ENCODE results near the gene ERC2. TPM values are rescaled to one million over a fixed set of nuclear protein-coding genes. Genes with fewer than 3 reads are reported as not detected.

ERC2 gene
- total RNA-seq, 2 donors from 2014 or later: 0.21 TPM; not detected in 1

DNA sequence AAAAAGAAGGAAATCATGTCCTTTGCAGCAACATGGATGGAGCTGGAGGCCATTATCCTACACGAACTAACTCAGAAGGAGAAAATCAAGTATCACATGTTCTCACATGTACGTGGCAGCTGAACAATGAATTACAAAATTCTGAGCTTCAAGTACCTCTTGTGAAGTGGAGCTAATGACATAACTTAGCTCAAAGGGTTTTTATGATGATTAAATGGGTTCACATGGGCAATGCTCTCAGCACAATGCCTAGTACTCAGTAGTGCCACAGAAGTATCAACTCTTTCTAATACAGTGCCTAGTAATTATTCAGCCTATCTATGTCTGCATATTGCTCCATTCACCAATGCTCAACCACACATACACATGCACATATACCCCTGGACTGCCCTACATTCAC is 573.7 kb downstream of the ERC2 start:
- H3K4me3 Mint-ChIP-seq: no peak overlapping the region
- no peaks in the 10 kb centered on the region for H3K9me3 ChIP-seq (ENCODE audit: control insufficient read depth, low read length, poor library complexity, severe bottlenecking)
- H3K27ac Mint-ChIP-seq: no peak overlapping the region
- ATAC-seq: no peak
- peaks cover 5% of the 10 kb centered on the region for H3K27me3 Mint-ChIP-seq
- no peaks in the 10 kb centered on the region for H3K4me1 Mint-ChIP-seq
- no peak for DNase-seq
- no peaks in the 10 kb centered on the region for H3K36me3 Mint-ChIP-seq (ENCODE audit: low read depth)

GRCh38 chr3:55893045-55893664 is 575.1 kb downstream of the ERC2 start:
- H3K4me3 Mint-ChIP-seq: no peak overlapping the region
- no peak for DNase-seq

DNA sequence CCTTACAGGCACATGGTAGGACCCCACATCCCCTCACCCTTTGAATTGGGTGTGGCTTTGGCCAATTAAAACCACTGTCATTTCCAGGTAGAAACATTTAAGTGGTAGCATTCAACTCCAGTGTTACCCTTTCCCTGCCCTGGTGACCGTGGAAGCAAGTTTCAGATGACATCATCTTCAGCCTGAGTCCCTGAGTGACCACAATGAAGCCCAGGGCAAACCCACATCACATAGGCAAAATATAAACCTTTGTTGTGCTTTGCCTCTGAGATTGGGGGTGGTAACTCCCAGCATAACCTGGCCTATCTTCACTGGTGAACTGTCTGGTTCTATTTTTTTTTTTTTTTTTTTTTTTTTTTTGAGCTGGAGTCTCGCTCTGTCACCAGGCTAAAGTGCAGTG is 577.2 kb downstream of the ERC2 start:
- ATAC-seq (no peak), DNase-seq (no peak)
- Mint-ChIP-seq H3K27me3 (no peaks in the 10 kb centered on the region), H3K4me3 (no peak overlapping the region), H3K36me3 (ENCODE audit: low read depth) (no peaks in the 10 kb centered on the region), H3K4me1 (no peaks in the 10 kb centered on the region), H3K27ac (no peak overlapping the region)
- H3K9me3 ChIP-seq (ENCODE audit: control insufficient read depth, low read length, poor library complexity, severe bottlenecking): no peaks in the 10 kb centered on the region

More at GRCh38 chr3:55893045-55893664, 575.1 kb downstream of the ERC2 start:
- Mint-ChIP-seq H3K36me3 (ENCODE audit: low read depth) (no peaks in the 10 kb centered on the region), H3K4me1 (no peaks in the 10 kb centered on the region), H3K27me3 (peaks cover 5% of the 10 kb centered on the region), H3K27ac (no peak overlapping the region)
- H3K9me3 ChIP-seq (ENCODE audit: control insufficient read depth, low read length, poor library complexity, severe bottlenecking): no peaks in the 10 kb centered on the region
- no peak for ATAC-seq

DNA sequence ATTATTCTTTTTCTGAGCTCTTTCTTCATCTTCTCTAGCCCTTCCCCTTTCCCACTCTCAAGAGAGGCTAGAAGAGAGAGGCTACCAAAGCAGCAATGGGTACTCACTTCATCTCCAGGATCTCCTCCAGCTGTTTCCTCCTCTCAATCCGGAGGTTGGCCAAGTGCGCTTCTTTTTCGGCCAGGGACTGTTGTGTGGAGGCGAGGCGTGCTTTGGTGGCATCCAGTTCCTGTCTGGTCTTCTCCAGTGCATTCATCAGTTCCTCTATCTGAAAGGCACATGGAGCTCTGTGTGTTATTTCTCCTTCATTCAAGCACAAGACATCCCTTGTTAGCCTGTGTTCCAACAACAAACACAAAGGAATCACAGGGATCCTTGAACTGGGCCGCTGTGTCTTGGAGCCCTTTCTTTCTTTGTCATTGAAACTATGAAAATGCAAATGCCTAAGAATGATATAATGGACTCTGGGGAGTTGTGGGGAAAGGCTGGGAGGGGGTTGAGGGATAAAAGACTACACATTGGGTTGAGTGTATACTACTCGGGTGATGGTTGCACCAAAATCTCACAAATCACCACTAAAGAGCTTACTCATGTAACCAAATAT is 579.9 kb downstream of the ERC2 start:
- no peaks in the 10 kb centered on the region for H3K4me1 Mint-ChIP-seq
- no peak for ATAC-seq
- H3K27me3 Mint-ChIP-seq: no peaks in the 10 kb centered on the region
- no peak overlapping the region for H3K4me3 Mint-ChIP-seq
- no peak overlapping the region for H3K27ac Mint-ChIP-seq
- no peaks in the 10 kb centered on the region for H3K36me3 Mint-ChIP-seq (ENCODE audit: low read depth)
- no peaks in the 10 kb centered on the region for H3K9me3 ChIP-seq (ENCODE audit: control insufficient read depth, low read length, poor library complexity, severe bottlenecking)
- no peak for DNase-seq

DNA sequence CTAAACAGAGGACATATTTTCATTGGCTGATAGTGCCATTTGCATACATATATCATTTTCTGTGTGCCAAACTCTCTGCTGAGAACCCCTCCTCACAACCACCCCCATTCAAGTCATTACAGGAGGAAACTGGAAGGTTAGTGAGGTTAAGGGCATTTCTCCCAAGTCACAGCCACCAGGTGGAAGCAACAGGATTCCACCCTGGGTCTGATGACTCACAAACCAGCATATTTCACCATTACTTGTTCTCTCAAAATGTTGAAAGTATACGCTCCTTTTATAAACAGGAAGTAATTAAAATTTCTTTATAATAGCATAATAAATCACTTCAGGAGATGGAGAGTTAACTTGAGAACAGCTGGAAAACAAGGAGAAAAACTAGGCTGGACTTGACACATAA is 582.5 kb downstream of the ERC2 start:
- ATAC-seq: no peak
- Mint-ChIP-seq H3K4me1 (no peaks in the 10 kb centered on the region), H3K27me3 (no peaks in the 10 kb centered on the region), H3K4me3 (no peak overlapping the region), H3K27ac (no peak overlapping the region), H3K36me3 (ENCODE audit: low read depth) (no peaks in the 10 kb centered on the region)
- DNase-seq: no peak
- no peaks in the 10 kb centered on the region for H3K9me3 ChIP-seq (ENCODE audit: control insufficient read depth, low read length, poor library complexity, severe bottlenecking)

- no peak overlapping the region for H3K4me3 Mint-ChIP-seq
- H3K9me3 ChIP-seq (ENCODE audit: control insufficient read depth, low read length, poor library complexity, severe bottlenecking): no peaks in the 10 kb centered on the region
- no peaks in the 10 kb centered on the region for H3K36me3 Mint-ChIP-seq (ENCODE audit: low read depth)
- ATAC-seq: no peak
- DNase-seq: no peak
- H3K27me3 Mint-ChIP-seq: no peaks in the 10 kb centered on the region
- H3K4me1 Mint-ChIP-seq: no peaks in the 10 kb centered on the region
- H3K27ac Mint-ChIP-seq: no peak overlapping the region
These were observed 583.6 kb downstream of the ERC2 start for GRCh38 chr3:55884491-55885285.

DNA sequence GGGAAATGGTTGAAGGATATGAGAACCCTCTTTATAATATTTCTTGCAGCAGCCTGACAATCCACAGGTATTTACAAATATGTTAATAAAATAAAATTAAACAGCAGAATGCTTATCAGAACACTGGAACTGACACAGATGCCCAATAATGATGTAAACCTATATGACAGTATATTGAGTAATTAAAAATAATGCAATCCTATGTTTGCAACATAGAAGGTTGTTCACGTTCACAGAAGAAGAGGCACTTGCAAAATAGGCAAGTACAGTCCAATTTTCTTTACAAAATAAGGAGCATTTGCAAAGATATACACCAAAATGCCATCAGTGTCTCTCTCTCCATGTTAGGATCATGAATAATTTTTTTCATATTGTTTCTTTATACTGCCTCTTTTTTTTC is 584.2 kb downstream of the ERC2 start:
- H3K27me3 Mint-ChIP-seq: no peaks in the 10 kb centered on the region
- H3K27ac Mint-ChIP-seq: no peak overlapping the region
- ATAC-seq: no peak

GRCh38 chr3:55882006-55882405 is 586.3 kb downstream of the ERC2 start:
- no peak for ATAC-seq
- Mint-ChIP-seq H3K4me1 (no peaks in the 10 kb centered on the region), H3K36me3 (ENCODE audit: low read depth) (no peaks in the 10 kb centered on the region), H3K27me3 (peaks cover 4% of the 10 kb centered on the region), H3K27ac (no peak overlapping the region), H3K4me3 (no peak overlapping the region)
- H3K9me3 ChIP-seq (ENCODE audit: control insufficient read depth, low read length, poor library complexity, severe bottlenecking): no peaks in the 10 kb centered on the region
- DNase-seq: no peak

More for the DNA sequence above, 584.2 kb downstream of the ERC2 start:
- DNase-seq: no peak
- no peak overlapping the region for H3K4me3 Mint-ChIP-seq
- no peaks in the 10 kb centered on the region for H3K9me3 ChIP-seq (ENCODE audit: control insufficient read depth, low read length, poor library complexity, severe bottlenecking)
- H3K36me3 Mint-ChIP-seq (ENCODE audit: low read depth): no peaks in the 10 kb centered on the region
- no peaks in the 10 kb centered on the region for H3K4me1 Mint-ChIP-seq

- Mint-ChIP-seq H3K4me3 (no peak overlapping the region), H3K36me3 (ENCODE audit: low read depth) (no peaks in the 10 kb centered on the region), H3K27ac (no peak overlapping the region), H3K4me1 (no peaks in the 10 kb centered on the region), H3K27me3 (peaks cover 4% of the 10 kb centered on the region)
- H3K9me3 ChIP-seq (ENCODE audit: control insufficient read depth, low read length, poor library complexity, severe bottlenecking): no peaks in the 10 kb centered on the region
- DNase-seq: no peak
- no peak for ATAC-seq
These were observed 587.9 kb downstream of the ERC2 start for GRCh38 chr3:55880357-55880756.

DNA sequence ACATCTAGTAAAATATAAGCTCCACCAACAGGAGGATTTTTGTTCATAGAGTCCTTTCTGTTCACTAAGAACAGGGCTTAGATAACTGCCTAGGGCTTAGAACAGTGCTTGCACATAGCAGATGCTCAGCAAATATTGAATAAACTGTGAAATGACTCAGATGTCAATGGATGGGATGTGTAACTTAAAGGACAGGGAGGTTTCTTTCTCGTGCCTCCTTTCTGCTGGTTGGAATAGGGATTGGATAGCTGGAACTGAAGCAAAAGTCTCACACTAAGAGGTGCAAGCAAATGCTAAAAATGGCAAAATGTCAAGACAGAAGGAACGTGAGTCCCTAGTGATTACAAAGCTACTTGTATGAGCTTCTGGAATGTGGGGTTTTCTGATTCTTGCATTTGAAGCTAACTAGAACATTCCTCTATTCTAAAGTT is 588.4 kb downstream of the ERC2 start:
- no peaks in the 10 kb centered on the region for H3K9me3 ChIP-seq (ENCODE audit: control insufficient read depth, low read length, poor library complexity, severe bottlenecking)
- Mint-ChIP-seq H3K4me1 (no peaks in the 10 kb centered on the region), H3K27me3 (peaks cover 4% of the 10 kb centered on the region), H3K4me3 (no peak overlapping the region), H3K36me3 (ENCODE audit: low read depth) (no peaks in the 10 kb centered on the region), H3K27ac (no peak overlapping the region)
- no peak for ATAC-seq
- DNase-seq: no peak

DNA sequence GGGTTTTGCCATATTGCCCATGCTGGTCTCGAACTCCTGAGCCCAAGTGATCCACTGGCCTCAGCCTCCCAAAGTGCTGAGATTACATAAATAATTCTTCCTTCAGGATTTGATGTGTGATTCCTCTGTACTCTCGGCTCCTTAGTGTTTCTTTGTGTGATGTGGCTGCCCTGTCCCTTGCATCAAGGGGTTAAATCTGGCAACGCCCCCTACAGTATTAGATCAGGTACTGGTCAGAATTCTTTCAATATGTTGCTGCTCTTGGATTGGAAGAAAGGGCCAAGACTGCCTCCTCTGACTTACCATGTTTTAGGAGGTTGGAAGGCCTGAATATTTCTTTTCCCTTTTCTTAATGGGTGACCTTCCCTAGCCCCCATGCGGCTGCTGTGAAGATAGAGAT is 590.6 kb downstream of the ERC2 start:
- Mint-ChIP-seq H3K27me3 (peaks cover 4% of the 10 kb centered on the region), H3K36me3 (ENCODE audit: low read depth) (no peaks in the 10 kb centered on the region), H3K4me3 (no peak overlapping the region), H3K27ac (no peak overlapping the region), H3K4me1 (no peaks in the 10 kb centered on the region)
- ATAC-seq (no peak), DNase-seq (no peak)
- H3K9me3 ChIP-seq (ENCODE audit: control insufficient read depth, low read length, poor library complexity, severe bottlenecking): no peaks in the 10 kb centered on the region

- no peaks in the 10 kb centered on the region for H3K36me3 Mint-ChIP-seq (ENCODE audit: low read depth)
- H3K27me3 Mint-ChIP-seq: peaks cover 4% of the 10 kb centered on the region
These were observed 591.7 kb downstream of the ERC2 start for GRCh38 chr3:55876560-55876959.

DNA sequence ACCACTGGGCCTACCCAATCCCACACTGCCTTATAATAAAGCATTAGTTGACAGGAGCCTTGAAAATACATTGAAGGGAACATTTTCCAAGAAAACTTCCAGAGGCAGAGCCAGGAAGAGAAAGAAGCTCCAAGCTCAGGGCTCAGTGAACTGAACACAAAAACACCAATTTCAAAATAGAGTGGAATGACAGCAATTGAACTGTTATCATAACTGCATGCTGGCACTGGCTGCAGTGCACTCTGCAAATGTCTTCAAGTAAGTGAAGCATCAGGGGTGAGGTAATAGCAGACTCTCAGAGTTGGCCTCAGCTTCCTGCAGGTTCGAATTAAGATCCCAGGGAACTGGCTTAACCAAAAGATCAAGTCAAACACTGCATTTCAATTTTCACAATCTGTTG is 593.2 kb downstream of the ERC2 start:
- H3K36me3 Mint-ChIP-seq (ENCODE audit: low read depth): no peaks in the 10 kb centered on the region
- H3K27me3 Mint-ChIP-seq: peaks cover 4% of the 10 kb centered on the region
- no peak for DNase-seq
- no peaks in the 10 kb centered on the region for H3K4me1 Mint-ChIP-seq
- H3K4me3 Mint-ChIP-seq: no peak overlapping the region
- no peak for ATAC-seq
- H3K27ac Mint-ChIP-seq: no peak overlapping the region
- no peaks in the 10 kb centered on the region for H3K9me3 ChIP-seq (ENCODE audit: control insufficient read depth, low read length, poor library complexity, severe bottlenecking)

More at GRCh38 chr3:55876560-55876959, 591.7 kb downstream of the ERC2 start:
- H3K4me1 Mint-ChIP-seq: no peaks in the 10 kb centered on the region
- no peak overlapping the region for H3K27ac Mint-ChIP-seq
- DNase-seq (no peak), ATAC-seq (no peak)
- no peak overlapping the region for H3K4me3 Mint-ChIP-seq
- H3K9me3 ChIP-seq (ENCODE audit: control insufficient read depth, low read length, poor library complexity, severe bottlenecking): no peaks in the 10 kb centered on the region

Measured in T-helper 17 cell (primary cell).